Raji (cell line): ENCODE measurements around the gene DHRS4L2.

Experiments used
- POLR2A ChIP-seq: IDR thresholded peaks from 2 replicates; pipeline ENCODE4 v1.6.1; 2011; ENCODE audit warnings: low read depth, low read length, control low read depth; ENCODE audit not compliant: insufficient read depth

DHRS4L2 gene

GRCh38 chr14:24013654-24014514, 25.2 kb downstream of the DHRS4L2 start:
- no peak for TF ChIP-seq POLR2A

DNA sequence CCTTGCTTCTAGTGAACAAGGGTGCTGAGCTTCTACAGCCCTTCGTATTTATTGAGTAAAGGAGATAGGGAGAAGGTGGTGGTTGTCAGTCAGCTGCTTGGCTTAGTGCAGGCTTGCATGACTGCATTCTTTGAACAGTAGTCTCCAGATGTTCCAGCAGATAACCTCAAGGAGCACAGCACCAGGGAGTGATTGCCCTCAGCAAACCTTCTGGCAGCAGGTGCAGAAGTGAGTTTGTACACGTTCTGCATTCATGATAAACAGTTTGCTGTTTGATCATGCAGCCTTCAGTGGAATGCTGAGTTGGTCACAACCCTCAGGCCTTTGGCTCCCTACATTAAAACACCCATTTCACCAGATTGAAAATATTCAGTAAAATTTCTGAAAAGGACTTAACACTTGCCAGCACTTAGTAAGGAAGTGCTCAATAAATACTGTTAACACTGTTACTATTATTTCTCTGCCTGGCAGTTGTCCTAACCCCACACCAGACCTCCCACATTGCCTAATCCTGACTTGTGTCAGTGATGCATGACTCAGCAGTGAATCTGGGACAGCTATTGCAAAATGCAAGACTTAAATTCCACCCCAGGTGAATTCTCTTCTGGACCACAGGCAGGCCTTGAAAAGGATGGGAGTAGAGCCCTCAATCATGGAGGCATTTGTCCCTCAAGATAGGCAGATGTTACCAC, 44.1 kb downstream of the DHRS4L2 start:
- TF ChIP-seq POLR2A: no peak

DNA sequence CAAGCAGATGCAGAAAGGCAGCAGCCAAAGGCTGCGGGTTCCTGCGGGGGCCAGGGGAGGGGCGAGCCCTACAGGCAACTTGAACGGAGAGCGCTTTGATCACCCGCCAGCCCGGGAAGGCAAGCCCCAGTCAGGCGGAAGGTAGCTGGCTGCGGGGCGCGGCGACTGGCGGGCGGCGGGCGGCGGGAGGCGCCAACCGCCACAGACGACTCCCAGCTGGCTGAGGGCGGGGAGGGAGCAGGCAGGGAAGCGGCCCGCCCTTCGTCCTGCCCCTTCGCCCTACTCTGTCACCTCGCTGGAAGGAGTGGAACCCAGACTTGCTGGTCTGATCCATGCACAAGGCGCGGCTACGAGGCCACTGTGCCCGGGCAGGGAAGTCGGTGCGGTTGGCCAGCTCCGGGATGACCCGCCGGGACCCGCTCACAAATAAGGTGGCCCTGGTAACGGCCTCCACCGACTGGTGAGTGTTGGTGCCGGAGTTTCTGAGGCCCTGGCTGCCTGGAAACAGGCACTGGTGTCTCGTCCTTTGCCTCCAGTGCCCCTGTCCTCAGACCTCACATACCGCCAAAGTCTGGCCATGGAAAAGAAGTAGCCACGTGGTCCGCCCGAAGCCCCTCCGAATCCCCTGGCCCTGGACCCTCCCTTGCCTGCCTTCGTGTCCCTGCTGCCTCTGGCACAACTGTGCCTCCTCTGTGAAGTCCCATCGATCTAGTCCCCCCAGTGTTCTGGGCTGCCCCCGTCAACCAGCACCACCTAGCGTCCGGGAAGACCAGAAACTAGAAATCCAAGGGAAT, 47.6 kb downstream of the DHRS4L2 start:
- TF ChIP-seq POLR2A: peak; percentile 51

DNA sequence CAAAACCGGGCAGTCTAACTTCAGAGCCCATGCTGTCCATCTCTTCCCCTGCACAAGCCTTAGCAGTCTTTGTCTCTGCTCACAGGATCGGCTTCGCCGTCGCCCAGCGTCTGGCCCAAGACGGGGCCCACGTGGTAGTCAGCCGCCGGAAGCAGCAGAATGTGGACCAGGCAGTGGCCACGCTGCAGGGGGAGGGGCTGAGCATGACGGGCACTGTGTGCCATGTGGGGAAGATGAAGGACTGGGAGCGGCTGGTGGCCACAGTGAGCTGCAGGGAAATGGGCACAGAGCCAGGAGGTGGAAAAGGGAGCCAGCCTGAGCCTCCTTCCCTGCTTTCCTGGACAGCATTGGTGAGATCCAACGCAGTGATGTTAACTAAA, 48.9 kb downstream of the DHRS4L2 start:
- TF ChIP-seq POLR2A: no peak

DNA sequence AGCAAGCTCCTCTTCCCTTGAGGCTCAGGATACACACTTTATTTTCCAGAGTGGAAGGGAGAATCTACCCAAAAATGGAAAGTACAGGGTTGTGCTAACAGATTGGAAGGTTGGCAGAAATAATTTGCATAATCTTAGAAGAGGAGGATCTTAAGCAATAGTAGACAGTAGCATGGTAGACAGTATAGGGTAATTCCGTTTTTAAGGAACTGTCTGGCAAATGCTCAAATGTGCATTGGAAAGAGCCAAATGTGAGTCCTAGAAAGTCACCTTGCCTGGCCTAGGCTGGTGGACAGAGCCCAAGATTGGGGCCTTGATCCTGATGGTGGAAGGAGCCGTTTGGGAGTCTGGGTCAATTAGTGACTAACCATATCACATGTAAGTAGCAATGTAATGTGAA, 50.0 kb downstream of the DHRS4L2 start:
- no peak for TF ChIP-seq POLR2A

DNA sequence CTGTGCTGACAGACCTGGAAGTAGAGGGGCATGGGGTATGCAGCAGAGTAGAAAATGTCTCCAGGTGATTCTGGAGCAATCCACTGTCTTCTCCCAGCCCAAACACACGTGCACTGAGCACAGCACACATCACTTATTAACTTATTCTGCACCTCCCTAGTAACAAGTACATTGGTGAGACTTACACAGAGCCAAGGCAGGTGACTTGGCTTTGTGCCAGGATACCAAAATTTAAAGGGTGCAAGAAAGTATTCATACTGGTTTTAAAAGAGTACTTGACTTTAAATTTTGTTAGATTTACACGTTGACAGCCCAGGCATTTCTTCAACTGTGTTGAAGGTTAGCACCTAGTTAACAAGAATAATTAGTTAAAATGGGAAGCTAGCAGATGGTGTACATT, 52.0 kb downstream of the DHRS4L2 start:
- TF ChIP-seq POLR2A: no peak

DNA sequence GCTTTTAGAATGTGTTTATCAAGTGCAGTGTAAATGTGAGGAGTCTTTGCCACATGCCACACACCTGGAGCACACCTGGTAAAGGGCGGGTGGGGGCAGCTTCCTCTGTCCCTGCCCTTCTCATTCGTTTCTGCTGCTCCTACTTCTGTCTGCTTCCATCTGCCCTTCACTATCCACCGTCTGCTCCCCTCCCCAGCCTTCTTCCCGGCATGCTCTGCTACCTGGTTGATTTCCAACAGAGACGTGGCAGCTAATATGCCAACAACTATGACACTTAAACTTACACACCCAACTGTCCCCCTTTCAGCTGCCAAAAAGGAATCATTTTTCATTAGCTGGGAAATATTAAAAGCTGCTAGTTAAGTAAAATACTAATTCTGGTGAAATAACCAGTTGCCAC, 54.0 kb downstream of the DHRS4L2 start:
- no peak for TF ChIP-seq POLR2A

DNA sequence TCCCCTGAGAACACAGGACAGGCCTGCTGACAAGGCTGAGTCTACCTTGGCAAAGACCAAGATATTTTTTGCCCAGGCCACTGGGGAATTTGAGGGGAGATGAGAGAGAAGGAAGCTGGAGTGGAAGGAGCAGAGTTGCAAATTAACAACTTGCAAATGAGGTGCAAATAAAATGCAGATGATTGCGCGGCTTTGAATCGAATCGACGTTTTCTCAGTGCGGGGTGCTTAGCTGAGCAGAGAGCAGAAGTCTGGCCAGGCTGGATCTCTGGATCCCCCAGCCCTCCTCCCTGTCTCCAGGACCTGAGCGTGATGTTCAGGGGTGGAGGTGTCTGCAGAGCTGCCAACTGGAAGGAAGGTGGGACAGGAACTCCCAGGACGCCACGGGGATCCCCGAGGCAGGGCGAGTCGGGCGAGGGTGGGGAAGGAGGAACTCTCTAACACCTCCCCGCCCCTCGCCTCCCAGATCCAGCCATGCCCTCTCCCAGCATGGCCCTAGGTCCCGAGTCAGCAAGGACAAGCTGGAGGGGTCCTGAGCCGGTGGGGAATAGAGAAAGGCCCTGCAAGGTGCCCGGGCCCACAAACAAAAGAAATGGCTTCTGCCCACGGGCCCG, 62.6 kb downstream of the DHRS4L2 start:
- no peak for TF ChIP-seq POLR2A

DNA sequence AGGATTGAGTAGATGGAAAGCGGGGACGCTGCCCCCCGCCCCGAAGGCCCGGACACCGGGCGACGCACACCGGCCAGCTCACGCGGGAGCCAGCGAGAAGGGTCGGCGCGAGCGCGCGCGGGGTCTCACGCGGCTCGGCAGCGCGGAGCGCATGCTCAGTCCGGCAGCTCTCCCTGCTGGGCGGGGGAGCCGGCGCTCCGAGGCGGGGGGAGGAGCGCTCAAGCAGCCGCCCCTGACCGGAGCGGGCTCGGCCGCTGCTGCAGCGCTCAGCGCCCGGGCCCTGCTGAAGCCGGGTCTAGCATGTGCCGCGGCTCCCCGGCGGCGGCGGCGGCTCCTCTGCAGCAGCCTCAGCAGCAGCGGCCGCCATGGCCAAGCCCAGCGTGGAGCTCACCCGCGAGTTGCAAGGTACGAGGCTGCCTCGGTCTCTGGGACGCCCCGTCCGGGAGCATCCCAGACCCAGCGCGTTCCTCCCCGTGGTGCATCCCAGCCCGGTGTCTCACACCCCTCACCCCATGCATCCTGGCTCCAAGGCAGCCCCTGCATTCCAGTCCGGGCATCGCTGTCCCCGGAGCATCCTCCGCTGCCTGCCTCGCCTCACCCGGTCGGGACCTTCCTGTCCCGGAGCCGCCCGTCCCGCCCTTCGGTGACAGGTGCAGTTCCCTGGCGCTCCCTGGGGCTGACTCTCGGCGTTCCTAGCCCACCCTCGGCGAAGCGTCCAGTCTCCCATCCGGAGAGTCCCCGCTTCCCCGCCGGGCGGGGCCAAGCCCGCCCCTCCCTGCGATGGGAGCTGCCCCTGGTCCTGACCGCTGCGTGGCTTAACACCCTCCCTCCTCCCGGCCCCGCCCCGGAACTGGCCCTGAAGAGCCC, 63.3 kb downstream of the DHRS4L2 start, which contains the start of gene CARMIL3:
Gene CARMIL3 (plus strand): TSS at position 221 of the 867 bp plus-strand sequence. CDS start 145 bp downstream, at position 366.
- peak; percentile 68 for TF ChIP-seq POLR2A

DNA sequence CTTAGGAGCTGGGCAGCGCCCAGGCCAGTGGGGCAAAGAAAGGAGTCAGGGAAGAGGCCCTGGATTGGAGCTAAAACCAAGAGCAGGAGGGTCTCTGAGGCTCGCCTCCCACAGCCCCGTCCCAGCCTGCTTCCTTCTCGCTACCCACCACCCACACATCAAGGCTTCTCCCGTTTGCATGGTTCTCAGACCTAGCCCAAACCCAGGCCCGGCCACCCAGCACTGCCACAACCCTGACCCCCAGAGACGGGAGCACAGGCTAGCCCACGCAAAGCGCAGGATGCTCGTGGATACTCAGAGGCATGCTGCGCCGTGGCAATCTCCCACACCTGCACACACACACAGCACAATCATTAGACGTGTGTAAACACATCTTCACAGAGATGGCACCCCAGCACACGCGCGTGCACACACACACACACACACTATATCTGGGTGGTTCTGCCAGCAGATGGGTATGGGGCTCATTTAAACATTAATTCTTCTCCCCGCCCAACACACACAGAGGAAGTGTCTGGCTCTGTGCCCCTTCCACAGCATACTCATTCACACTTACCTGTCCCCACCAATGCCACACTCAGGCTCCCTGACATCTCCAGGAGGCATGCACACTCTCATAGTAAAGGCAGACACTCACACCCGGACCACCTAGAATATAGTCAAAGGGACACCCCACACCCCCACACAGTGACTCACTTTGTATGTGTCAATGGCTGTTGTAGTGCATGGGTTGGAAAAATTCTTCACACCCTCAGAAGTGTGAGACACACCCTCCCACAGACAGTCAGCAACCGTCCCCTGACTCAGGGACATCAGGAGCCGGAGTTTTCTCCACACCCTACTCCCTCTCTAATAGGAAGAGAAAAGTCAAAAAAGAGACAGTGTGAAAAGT, 64.2 kb downstream of the DHRS4L2 start:
- TF ChIP-seq POLR2A: no peak

DNA sequence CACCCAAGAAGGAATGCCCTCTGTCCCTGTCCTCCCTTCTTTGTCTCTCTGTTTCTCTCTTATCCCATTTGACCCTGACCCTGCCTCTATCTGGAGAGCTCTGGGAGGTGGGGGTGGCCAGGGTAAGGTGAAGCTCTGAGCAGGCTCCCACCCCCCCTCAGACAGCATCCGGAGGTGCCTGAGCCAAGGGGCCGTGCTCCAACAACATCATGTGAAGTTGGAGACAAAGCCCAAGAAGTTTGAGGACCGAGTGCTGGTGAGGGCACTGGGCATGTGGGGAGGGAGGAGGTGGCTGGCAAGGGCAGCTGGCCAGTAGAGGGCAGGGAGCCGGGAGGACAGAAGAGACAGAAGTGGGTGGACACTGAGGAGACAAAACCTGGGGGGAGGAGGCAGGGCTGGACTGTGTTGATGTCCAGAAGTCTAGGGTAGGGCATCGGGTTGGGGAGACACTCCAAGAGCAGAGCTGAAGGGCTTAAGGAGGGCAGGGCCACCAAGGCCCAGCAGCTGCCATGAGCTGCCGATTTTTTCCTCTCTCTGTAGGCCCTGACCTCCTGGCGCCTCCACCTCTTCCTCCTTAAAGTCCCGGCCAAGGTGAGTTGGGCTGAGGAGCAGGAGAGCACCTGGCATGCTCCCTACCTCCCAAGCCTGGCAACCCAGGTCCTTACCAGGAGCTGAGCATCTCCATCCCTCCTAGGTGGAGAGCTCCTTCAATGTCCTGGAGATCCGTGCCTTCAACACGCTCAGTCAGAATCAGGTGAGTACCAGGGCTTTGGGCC, 65.0 kb downstream of the DHRS4L2 start:
- TF ChIP-seq POLR2A: no peak

GRCh38 chr14:24054324-24054641, 65.6 kb downstream of the DHRS4L2 start:
- TF ChIP-seq POLR2A: no peak

DNA sequence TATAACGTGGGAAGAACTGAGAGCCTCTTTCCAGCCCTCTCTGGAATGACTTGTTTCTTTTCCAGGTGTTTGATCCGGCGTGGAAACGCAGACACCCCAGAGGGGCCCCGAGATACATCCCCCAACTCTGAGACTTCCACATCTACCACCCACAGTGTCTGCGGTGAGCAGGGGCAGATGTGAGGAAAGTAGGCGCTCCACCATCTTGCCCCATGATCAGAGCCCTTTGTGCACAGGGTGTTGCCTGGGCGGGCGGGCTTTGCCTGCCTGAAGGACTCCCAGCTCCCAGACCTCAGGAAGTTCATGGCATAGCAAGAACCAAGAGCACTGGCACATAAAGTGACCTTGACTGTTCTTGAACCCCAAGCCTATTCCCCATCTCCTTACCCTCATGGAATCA, 65.9 kb downstream of the DHRS4L2 start:
- no peak for TF ChIP-seq POLR2A
